ENCODE results near the gene LRRC74B.

LRRC74B gene

DNA sequence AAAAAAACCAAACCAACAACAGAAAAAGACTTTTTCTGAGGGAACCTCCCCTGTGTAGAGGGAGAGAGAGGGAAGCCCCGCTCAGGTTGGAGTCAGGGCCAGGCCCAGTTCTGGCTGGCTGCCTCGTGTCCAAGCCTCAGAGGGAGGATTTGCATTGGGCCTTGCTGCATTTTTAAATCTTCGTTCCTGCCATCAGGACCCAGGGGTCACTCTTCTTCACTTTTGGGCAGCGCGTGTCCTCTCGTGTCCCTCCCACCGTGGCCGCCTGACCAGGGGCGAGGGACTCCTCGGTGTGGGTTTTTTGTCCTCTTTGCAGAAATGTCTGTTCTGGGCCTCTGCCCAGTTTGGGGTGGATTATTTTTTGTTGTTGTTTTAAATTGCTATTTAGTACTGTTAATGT lies 57.9 kb downstream of the LRRC74B start:
- no peak for TF ChIP-seq ZFX (IDR thresholded peaks at IDR 0.05; ENCODE audit: borderline replicate concordance)
- TF ChIP-seq, protein P1, sequence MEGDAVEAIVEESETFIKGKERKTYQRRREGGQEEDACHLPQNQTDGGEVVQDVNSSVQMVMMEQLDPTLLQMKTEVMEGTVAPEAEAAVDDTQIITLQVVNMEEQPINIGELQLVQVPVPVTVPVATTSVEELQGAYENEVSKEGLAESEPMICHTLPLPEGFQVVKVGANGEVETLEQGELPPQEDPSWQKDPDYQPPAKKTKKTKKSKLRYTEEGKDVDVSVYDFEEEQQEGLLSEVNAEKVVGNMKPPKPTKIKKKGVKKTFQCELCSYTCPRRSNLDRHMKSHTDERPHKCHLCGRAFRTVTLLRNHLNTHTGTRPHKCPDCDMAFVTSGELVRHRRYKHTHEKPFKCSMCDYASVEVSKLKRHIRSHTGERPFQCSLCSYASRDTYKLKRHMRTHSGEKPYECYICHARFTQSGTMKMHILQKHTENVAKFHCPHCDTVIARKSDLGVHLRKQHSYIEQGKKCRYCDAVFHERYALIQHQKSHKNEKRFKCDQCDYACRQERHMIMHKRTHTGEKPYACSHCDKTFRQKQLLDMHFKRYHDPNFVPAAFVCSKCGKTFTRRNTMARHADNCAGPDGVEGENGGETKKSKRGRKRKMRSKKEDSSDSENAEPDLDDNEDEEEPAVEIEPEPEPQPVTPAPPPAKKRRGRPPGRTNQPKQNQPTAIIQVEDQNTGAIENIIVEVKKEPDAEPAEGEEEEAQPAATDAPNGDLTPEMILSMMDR (IDR thresholded peaks at IDR 0.05) = no peak
- peak overlapping the region; percentile 46 for H3K27ac ChIP-seq

DNA sequence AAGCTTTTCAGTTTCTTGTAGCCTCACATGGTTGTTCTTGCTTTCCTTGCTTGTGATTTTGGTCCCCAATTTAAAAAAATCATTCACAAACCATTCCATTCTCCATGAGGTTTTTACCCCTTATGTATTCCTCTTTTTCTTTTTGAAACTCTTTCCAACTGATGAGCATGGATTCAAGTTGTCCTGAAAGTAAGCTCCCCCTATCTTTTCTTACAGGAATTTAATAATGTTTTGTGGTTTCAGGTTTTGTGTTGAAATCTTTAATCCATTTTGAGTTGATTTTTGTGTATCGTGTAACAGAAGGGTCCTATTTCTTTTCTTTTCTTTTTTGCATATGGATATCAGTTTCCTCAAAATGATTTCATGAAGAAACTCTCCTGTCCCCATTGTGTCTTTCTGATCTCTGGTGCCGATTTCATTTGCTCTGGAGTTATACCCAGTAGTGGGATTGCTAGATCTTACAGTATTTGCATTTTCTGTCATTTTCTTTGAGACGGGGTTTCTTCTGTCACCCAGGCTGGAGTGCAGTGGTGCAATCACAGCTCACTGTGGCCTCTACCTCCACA lies 58.5 kb downstream of the LRRC74B start:
- H3K27ac ChIP-seq = peak overlapping the region; percentile 46
- TF ChIP-seq, protein P1 (IDR thresholded peaks at IDR 0.05) = peak; percentile 22; the same call in 1 of the 2 replicates
- no peak for TF ChIP-seq ZFX (IDR thresholded peaks at IDR 0.05; ENCODE audit: borderline replicate concordance)

DNA sequence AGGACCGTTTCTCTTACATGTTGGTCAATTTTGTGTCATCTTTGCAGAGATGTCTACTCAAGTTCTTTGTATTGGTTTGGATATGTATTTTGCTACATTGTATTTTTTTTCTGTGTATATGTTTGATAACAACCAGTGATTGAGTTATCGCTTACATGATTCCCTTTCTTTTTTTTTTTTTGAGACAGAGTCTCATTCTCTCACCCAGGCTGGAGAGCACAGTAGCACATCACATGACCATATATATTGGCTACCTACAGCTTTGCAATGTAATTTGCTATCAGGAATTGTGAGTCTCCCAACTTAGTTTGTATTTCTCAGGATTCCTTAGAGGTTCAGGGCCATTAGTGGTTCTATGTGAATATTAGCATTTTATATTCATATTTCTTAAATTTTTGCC lies 59.5 kb downstream of the LRRC74B start:
- TF ChIP-seq, protein P1 (IDR thresholded peaks at IDR 0.05) = no peak
- TF ChIP-seq ZFX (IDR thresholded peaks at IDR 0.05; ENCODE audit: borderline replicate concordance) = no peak
- no peak overlapping the region for H3K27ac ChIP-seq

DNA sequence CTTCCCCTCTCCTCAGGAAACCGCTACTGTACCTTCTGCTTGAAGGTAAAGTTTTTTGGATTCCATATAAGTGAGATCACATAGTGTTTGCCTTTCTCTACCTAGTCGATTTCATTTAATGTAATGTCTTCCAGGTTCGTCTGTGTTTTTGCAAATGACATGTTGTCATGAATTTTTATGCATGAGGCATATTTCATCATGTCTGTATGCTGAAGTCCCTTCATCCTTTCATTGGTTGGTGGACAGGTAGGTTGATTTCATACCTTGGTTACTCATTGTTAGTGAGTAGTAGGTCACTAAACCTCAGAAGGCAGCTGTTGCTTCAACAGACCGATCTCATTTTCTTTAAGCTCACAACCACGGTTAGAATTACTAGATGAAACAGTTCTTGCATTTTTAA lies 60.3 kb downstream of the LRRC74B start:
- H3K27ac ChIP-seq = no peak overlapping the region
- TF ChIP-seq, protein P1 (IDR thresholded peaks at IDR 0.05) = no peak
- TF ChIP-seq ZFX (IDR thresholded peaks at IDR 0.05; ENCODE audit: borderline replicate concordance) = no peak

DNA sequence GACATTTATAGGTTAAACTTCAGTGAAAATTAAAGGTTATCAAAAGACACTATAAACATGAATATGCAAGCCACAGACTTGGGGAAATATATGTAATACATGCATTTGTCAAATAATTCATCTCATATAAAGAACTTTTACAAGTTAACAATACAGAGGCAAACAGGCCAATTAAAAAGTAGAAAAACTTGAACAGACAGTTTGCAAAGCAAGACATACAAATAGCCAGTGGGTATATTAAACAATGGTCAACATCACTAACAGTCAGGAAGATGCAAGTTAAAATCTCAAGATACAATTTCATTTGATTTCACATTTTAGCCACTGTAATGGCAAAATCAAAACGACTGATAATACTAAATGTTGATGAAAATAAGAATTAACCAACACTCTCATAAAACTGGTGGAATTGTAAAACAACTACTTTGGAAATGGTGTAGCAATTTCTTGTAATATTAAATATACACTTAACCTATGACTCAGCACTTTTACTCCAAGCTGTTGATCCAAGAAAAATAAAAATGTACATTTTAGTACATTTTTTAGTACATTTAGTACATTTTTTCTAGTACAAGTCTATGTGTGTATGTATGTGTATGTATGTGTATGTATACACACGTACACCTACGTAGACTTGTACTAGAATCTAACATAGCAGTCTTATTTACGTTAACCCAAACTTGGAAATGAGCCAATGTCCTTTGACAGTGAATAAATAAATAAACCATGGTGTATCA lies 62.8 kb downstream of the LRRC74B start:
- peak overlapping the region; percentile 80 for H3K27ac ChIP-seq
- TF ChIP-seq ZFX (IDR thresholded peaks at IDR 0.05; ENCODE audit: borderline replicate concordance) = no peak
- TF ChIP-seq, protein P1 (IDR thresholded peaks at IDR 0.05) = no peak

All from 22Rv1 (cell line).